Omental fat pad (tissue), 4 donors: ENCODE data around the gene CAVIN2. TPM values are rescaled to one million over a fixed set of nuclear protein-coding genes. Genes with fewer than 3 reads are reported as not detected.

Experiments used
- ATAC-seq: fragments of 150-250 bp; one replicate; pipeline ENCODE4 v1.9.1; 2016; ENCODE audit warnings: mild to moderate bottlenecking, moderate library complexity; ENCODE audit not compliant: low FRiP score
- DNase-seq: peaks from one replicate; pipeline ENCODE4 v3.0.0-alpha.2; 2019; ENCODE audit warnings: low spot score
- CTCF ChIP-seq, 3 donors: fragments of 450-650 bp; IDR thresholded peaks; one replicate each; pipeline ENCODE4 v1.5.1; 2016 to 2017; ENCODE audit warnings: antibody characterized with exemption in 3 of 3, mild to moderate bottlenecking in 3 of 3, moderate library complexity in 2 of 3
- total RNA-seq, 4 donors: library from RNA; depleted of rRNA; stranded (reverse); fragments of >200 nt; gene quantifications; one replicate each; pipeline ENCODE4 v1.1.0, GENCODE V29; 2016

CAVIN2 gene
- total RNA-seq, 4 donors from 2014 or later = 45.3 to 194 (median 64.2) TPM

GRCh38 chr2:191800874-191801273 is 46.0 kb downstream of the CAVIN2 start:
- DNase-seq (no peak), ATAC-seq (no peak)
- TF ChIP-seq CTCF (IDR thresholded peaks at IDR 0.05) = no peak

GRCh38 chr2:191799526-191799925 is 47.4 kb downstream of the CAVIN2 start:
- DNase-seq (no peak), ATAC-seq (no peak)
- no peak for TF ChIP-seq CTCF (IDR thresholded peaks at IDR 0.05)

- no peak for ATAC-seq
- no peak for TF ChIP-seq CTCF (IDR thresholded peaks at IDR 0.05)
- DNase-seq = no peak
Observed at GRCh38 chr2:191797942-191798876, 48.7 kb downstream of the CAVIN2 start.

- TF ChIP-seq CTCF (IDR thresholded peaks at IDR 0.05) = no peak
- no peak for ATAC-seq
- DNase-seq = no peak
Observed at GRCh38 chr2:191797500-191797899, 49.4 kb downstream of the CAVIN2 start.

- no peak for TF ChIP-seq CTCF (IDR thresholded peaks at IDR 0.05)
- ATAC-seq (no peak), DNase-seq (no peak)
Observed at GRCh38 chr2:191795715-191796114, 51.2 kb downstream of the CAVIN2 start.

GRCh38 chr2:191791953-191792560 is 54.8 kb downstream of the CAVIN2 start:
- no peak for TF ChIP-seq CTCF (IDR thresholded peaks at IDR 0.05)
- ATAC-seq (no peak), DNase-seq (no peak)
